Karpas-422 (cell line): Measurements from ENCODE around the gene HOXD9. TPM values are rescaled to one million over a fixed set of nuclear protein-coding genes. Genes with fewer than 3 reads are reported as not detected.

Experiments used
- DNase-seq: peaks from one replicate; pipeline ENCODE4 v3.0.0-alpha.2; 2015
- H2AFZ ChIP-seq: fragments of 200-600 bp; sonication (generic); 2 replicates; pipeline ENCODE4 v1.6.1; 2014; ENCODE audit warnings: antibody characterized with exemption, low read length, mixed read lengths
- H3K27ac ChIP-seq: fragments of 200-600 bp; sonication (generic); 2 replicates; pipeline ENCODE4 v1.5.1; 2014; ENCODE audit warnings: mild to moderate bottlenecking, low read length, moderate library complexity
- H3K27me3 ChIP-seq: fragments of 200-600 bp; sonication (generic); 2 replicates; pipeline ENCODE4 v1.6.1; 2014; ENCODE audit warnings: low read length, mixed read lengths
- H3K36me3 ChIP-seq: fragments of 200-600 bp; sonication (generic); 2 replicates; pipeline ENCODE4 v1.6.1; 2014; ENCODE audit warnings: low read length, mixed read lengths; ENCODE audit not compliant: insufficient read depth
- H3K4me1 ChIP-seq: fragments of 200-600 bp; sonication (generic); 2 replicates; pipeline ENCODE4 v1.6.1; 2014; ENCODE audit warnings: mild to moderate bottlenecking, low read length, mixed read lengths
- H3K4me2 ChIP-seq: fragments of 200-600 bp; sonication (generic); 2 replicates; pipeline ENCODE4 v1.6.1; 2014; ENCODE audit warnings: low read length, low read depth, mild to moderate bottlenecking; ENCODE audit not compliant: poor library complexity, severe bottlenecking
- H3K4me3 ChIP-seq: fragments of 200-600 bp; sonication (generic); 2 replicates; pipeline ENCODE4 v1.5.1; 2014; ENCODE audit warnings: mild to moderate bottlenecking, antibody characterized with exemption, low read length, mixed read lengths
- H3K79me2 ChIP-seq: fragments of 200-600 bp; sonication (generic); 2 replicates; pipeline ENCODE4 v1.6.1; 2014; ENCODE audit warnings: mild to moderate bottlenecking, low read length, mixed read lengths
- H3K9ac ChIP-seq: fragments of 200-600 bp; sonication (generic); 2 replicates; pipeline ENCODE4 v1.6.0; 2014; ENCODE audit warnings: low read length
- H3K9me2 ChIP-seq: fragments of 200-600 bp; sonication (generic), shearing (Covaris generic); replicated peaks from 2 replicates; pipeline ENCODE4 v1.6.0; 2014; ENCODE audit warnings: mild to moderate bottlenecking, low read length, moderate library complexity; ENCODE audit not compliant: insufficient read depth
- H3K9me3 ChIP-seq: fragments of 300-700, 200-600 bp; sonication (generic); 2 replicates; pipeline ENCODE4 v1.6.1; 2014; ENCODE audit warnings: low read length, mixed read lengths
- H4K20me1 ChIP-seq: fragments of 200-600 bp; sonication (generic); 2 replicates; pipeline ENCODE4 v1.6.1; 2014; ENCODE audit warnings: mild to moderate bottlenecking, antibody characterized with exemption, low read length, low read depth; ENCODE audit not compliant: insufficient read depth
- total RNA-seq: library from RNA; depleted of rRNA; stranded (reverse); fragments of >200 nt; shearing (Covaris generic); gene quantifications from 2 replicates; pipeline ENCODE4 v1.2.3, GENCODE V29; 2014; ENCODE audit warnings: low replicate concordance

HOXD9 gene
- total RNA-seq, 1 experiment from 2014 or later, result not detected

DNA sequence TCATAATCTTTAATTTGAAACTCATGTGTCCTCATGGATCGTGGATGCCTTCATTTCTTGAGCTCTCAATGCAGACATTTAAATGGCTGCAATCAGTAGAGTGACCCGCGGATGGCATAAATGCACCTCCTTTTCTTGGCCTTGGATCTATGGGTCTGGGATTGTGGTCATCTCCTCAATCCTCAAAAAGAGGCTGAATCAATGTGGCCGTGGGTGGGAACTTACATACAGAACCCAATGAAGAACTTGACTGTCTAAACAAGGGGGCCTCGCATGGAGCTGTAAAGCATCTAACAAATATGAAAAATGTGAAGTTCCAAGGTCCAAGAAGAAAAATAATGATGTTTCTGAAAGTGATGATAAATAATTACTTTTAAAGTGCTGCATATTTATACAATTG, 27.1 kb upstream of the HOXD9 start:
- Histone ChIP-seq H3K4me2 (no peak overlapping the region), H3K9me3 (no peaks in the 10 kb centered on the region), H4K20me1 (no peaks in the 10 kb centered on the region), H3K27ac (no peak overlapping the region), H3K9me2 (no peaks in the 10 kb centered on the region), H3K9ac (no peak overlapping the region), H3K27me3 (no peaks in the 10 kb centered on the region), H3K4me1 (peaks cover 17% of the 10 kb centered on the region), H3K4me3 (no peak overlapping the region), H3K36me3 (no peaks in the 10 kb centered on the region), H3K79me2 (no peaks in the 10 kb centered on the region), H2AFZ (no peak overlapping the region)
- no peak for DNase-seq

DNA sequence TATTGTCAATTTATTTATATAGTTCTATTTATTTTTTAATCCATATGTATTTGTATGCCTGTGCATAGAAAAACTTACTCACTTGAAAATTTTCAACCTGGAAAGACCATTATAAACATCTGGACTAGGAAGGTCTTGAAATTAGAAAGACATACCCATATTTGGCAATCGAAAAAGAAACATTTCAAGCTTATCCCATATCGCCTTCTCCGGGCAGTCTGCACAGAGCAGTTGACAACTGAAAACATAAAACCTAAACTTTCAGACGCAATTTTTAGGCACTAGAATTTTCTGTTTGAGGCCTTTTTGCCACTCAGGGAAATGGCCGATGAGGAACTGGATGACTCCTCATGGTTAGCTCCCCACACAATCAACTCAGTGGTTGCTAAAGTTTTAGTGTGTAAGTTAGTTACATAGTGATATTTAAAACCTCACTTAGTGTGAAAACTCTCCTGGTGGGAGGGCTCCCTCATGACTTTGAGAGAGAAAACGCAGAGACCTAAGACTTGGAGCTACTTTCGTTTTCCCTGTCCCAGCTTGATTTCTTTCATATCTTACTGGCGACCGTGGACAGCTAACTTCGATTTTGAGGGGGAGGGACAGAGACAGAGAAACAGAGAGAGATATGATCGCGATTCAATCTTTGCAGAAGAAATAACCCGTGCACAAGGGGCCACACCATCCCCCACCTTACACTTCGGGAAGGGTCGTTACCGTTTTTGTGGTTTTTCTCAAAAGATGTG, 26.1 kb upstream of the HOXD9 start:
- Histone ChIP-seq H3K4me2 (peak overlapping the region; percentile 97), H3K9ac (peak overlapping the region; percentile 71), H3K9me3 (no peaks in the 10 kb centered on the region), H2AFZ (peak overlapping the region; percentile 97), H3K27me3 (no peaks in the 10 kb centered on the region), H3K4me1 (peaks cover 17% of the 10 kb centered on the region), H3K79me2 (no peaks in the 10 kb centered on the region), H4K20me1 (no peaks in the 10 kb centered on the region), H3K9me2 (no peaks in the 10 kb centered on the region), H3K27ac (no peak overlapping the region), H3K36me3 (no peaks in the 10 kb centered on the region), H3K4me3 (peak overlapping the region; percentile 69)
- peak; percentile 55 for DNase-seq

DNA sequence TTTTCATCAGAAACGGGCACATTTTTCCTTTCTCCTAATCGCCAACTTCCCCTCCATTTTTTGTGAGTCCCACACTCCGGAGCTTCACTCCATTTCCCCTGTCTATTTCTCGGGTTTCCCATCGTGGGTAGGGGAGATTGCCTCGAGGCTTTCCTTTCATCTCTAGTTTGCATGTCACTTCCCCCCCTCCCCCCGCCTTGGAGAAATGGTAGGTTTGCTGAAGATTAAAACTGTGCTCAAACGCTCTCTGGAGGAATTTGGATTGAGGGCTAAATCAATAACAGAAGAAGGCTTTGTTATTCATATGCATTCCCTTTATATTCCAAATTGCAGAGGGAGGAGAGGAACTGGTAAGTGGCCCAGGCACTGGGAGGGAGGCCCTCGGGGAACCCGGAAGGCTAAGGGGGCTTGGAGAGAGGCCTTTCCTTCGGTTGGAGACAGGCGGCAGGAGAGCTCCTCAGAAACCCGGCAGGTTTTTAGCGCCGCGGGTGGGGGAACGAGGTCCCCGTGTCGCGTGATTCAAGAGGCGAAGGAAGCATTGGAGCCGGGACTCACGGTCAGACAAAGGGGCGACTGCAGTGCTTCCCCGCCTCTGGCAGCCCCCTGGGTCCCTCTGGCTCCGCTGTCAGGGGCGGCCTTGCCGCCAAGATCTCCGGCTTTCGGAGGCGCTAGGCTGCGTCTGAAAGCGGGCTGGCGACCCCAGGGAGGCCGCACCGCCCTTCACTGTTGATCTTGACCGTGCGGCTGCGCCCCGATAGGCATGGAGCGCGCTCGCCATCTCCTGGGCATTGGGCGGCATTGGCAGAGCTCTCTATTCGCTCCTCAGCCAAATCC, 25.3 kb upstream of the HOXD9 start:
- peak overlapping the region; percentile 71 for H3K9ac ChIP-seq
- H3K36me3 ChIP-seq, result no peaks in the 10 kb centered on the region
- peaks cover 17% of the 10 kb centered on the region for H3K4me1 ChIP-seq
- peak; percentile 91 for DNase-seq
- no peaks in the 10 kb centered on the region for H4K20me1 ChIP-seq
- H3K4me3 ChIP-seq, result peak overlapping the region; percentile 69
- H3K4me2 ChIP-seq, result peak overlapping the region; percentile 97
- H3K79me2 ChIP-seq, result no peaks in the 10 kb centered on the region
- peak overlapping the region; percentile 97 for H2AFZ ChIP-seq
- no peak overlapping the region for H3K27ac ChIP-seq
- H3K9me3 ChIP-seq, result no peaks in the 10 kb centered on the region
- H3K9me2 ChIP-seq, result no peaks in the 10 kb centered on the region
- no peaks in the 10 kb centered on the region for H3K27me3 ChIP-seq

DNA sequence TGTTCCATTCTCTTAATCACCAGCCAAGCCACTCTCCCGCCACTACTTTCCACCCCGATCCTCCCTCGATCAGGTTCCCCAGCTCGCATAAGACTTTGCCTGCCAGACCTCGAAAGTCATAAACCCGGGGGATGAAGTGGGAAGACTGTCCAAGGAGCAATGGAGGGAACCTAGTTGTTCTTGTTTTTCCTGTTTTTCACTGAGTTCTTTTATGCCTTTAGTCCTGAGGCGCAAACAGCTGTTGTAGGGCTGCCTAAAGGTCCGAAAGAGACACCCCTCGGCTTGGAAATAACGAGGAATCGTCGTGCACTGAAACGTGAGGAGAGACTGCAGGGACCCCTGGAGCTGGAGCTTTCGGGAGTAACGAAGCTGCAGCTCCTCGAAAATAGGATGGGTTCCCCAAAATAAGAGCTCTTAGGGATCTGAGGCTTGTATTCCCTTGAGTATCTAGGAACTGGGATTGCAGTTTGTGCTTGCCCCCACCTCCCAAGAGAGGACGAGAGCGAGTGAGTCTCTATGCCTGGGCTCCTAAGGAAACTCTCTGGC, 24.6 kb upstream of the HOXD9 start:
- Histone ChIP-seq H3K79me2 (no peaks in the 10 kb centered on the region), H3K4me2 (peak overlapping the region; percentile 97), H3K4me1 (peaks cover 17% of the 10 kb centered on the region), H3K9me3 (no peaks in the 10 kb centered on the region), H3K27me3 (no peaks in the 10 kb centered on the region), H3K27ac (no peak overlapping the region), H4K20me1 (no peaks in the 10 kb centered on the region), H3K9me2 (no peaks in the 10 kb centered on the region), H3K36me3 (no peaks in the 10 kb centered on the region), H2AFZ (no peak overlapping the region), H3K4me3 (peak overlapping the region; percentile 69; the same call in 1 of the 2 replicates), H3K9ac (peak overlapping the region; percentile 71)
- DNase-seq, result no peak

- H3K9ac ChIP-seq, result no peak overlapping the region
- no peak overlapping the region for H3K27ac ChIP-seq
- no peak for DNase-seq
- H3K9me3 ChIP-seq, result no peaks in the 10 kb centered on the region
- no peak overlapping the region; the same call in 1 of the 2 replicates for H3K4me3 ChIP-seq
- H4K20me1 ChIP-seq, result no peaks in the 10 kb centered on the region
- no peaks in the 10 kb centered on the region for H3K79me2 ChIP-seq
- no peaks in the 10 kb centered on the region for H3K36me3 ChIP-seq
- peaks cover 17% of the 10 kb centered on the region for H3K4me1 ChIP-seq
- H3K4me2 ChIP-seq, result no peak overlapping the region
- H2AFZ ChIP-seq, result no peak overlapping the region
- H3K9me2 ChIP-seq, result no peaks in the 10 kb centered on the region
- no peaks in the 10 kb centered on the region for H3K27me3 ChIP-seq
Observed at GRCh38 chr2:176098366-176099158, 24.0 kb upstream of the HOXD9 start.

DNA sequence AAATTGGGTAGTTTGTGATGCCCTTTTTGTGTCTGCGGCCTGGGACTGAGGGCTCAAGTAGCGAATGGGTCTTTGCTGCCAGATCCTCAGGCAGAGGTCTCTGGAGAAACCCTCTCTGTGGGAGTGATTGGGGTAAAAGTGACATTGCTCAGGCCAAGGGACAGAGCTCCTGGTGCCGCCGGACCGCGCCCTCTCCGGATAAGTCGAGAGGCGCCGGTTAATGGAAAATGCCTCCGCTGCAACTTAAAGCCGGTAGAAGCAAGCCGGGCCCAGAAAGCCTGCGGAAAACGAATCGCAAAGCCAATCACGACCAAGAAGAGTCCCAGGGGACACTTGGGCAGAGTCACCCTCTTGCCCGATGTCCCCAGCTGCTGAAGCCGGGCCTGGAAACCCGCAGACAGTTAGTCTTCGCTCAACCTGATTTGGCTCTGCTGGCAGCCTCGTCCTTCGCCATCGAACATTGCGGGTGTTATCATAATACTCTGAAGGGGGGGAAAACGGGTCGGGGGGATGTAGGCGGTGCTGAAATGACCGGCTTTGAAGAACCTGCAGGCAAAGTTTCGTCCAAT, 23.3 kb upstream of the HOXD9 start:
- Histone ChIP-seq H3K9me2 (no peaks in the 10 kb centered on the region), H3K36me3 (no peaks in the 10 kb centered on the region), H3K4me2 (no peak overlapping the region), H3K79me2 (no peaks in the 10 kb centered on the region), H3K27ac (no peak overlapping the region), H4K20me1 (no peaks in the 10 kb centered on the region), H3K9me3 (no peaks in the 10 kb centered on the region), H3K9ac (no peak overlapping the region), H3K27me3 (no peaks in the 10 kb centered on the region), H3K4me3 (no peak overlapping the region), H3K4me1 (peaks cover 17% of the 10 kb centered on the region), H2AFZ (no peak overlapping the region)
- no peak for DNase-seq

DNA sequence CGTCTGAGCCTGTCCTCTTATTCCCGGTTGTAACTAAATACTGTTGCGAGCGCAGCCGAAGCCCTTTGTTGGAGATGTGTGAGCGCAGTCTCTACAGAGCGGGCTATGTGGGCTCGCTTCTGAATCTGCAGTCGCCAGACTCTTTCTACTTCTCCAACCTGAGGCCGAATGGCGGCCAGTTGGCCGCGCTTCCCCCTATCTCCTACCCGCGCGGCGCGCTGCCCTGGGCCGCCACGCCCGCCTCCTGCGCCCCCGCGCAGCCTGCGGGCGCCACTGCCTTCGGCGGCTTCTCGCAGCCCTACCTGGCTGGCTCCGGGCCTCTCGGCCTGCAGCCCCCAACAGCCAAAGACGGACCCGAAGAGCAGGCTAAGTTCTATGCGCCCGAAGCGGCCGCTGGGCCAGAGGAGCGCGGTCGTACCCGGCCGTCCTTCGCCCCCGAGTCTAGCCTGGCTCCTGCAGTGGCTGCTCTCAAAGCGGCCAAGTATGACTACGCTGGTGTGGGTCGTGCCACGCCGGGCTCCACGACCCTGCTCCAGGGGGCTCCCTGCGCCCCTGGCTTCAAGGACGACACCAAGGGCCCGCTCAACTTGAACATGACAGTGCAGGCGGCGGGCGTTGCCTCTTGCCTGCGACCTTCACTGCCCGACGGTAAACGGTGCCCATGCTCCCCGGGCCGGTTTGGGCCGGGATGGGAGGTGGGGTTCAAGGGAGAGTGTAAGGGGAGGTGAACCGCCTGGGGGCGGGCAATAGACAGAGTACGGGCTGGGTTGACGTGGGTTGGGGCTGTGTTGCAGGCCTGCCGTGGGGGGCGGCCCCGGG, 22.6 kb upstream of the HOXD9 start, which contains the start of gene HOXD12:
TSS of gene HOXD12 (plus strand) at position 68 of the 819 bp plus-strand sequence. CDS start at position 75, 7 bp downstream.
- H3K9me2 ChIP-seq, result no peaks in the 10 kb centered on the region
- H3K4me2 ChIP-seq, result no peak within 1 kb of the TSS
- H3K9ac ChIP-seq, result no peak within 1 kb of the TSS
- no peaks in the 10 kb centered on the region for H3K36me3 ChIP-seq
- H3K27ac ChIP-seq, result no peak within 1 kb of the TSS
- H2AFZ ChIP-seq, result no peak within 1 kb of the TSS
- H3K79me2 ChIP-seq, result no peaks in the 10 kb centered on the region
- no peaks in the 10 kb centered on the region for H3K9me3 ChIP-seq
- H3K4me1 ChIP-seq, result peaks cover 17% of the 10 kb centered on the region
- no peak for DNase-seq
- H3K27me3 ChIP-seq, result no peaks in the 10 kb centered on the region
- H4K20me1 ChIP-seq, result no peaks in the 10 kb centered on the region
- no peak within 1 kb of the TSS for H3K4me3 ChIP-seq
